OCI-LY1 (cell line): ENCODE data around the gene CLASP2.

Source experiments
- H2AFZ ChIP-seq: fragments of 200-600 bp; sonication (generic), shearing (Covaris generic); 2 replicates; pipeline ENCODE4 v1.6.0; 2014; ENCODE audit warnings: antibody characterized with exemption, mild to moderate bottlenecking, low read length
- H3F3A ChIP-seq: fragments of 200-600 bp; sonication (generic), shearing (Covaris generic); 2 replicates; pipeline ENCODE4 v1.6.0; 2014; ENCODE audit warnings: mild to moderate bottlenecking, antibody characterized with exemption, low read length, moderate library complexity; ENCODE audit not compliant: insufficient read depth
- H3K27ac ChIP-seq: fragments of 200-600 bp; sonication (generic); 2 replicates; pipeline ENCODE4 v1.5.1; 2014; ENCODE audit warnings: low read length, mixed run types, mild to moderate bottlenecking, low read depth; ENCODE audit not compliant: poor library complexity, severe bottlenecking
- H3K27me3 ChIP-seq: fragments of 200-600 bp; sonication (generic); 2 replicates; pipeline ENCODE4 v1.6.0; 2014; ENCODE audit warnings: antibody characterized with exemption, mild to moderate bottlenecking, low read length, moderate library complexity; ENCODE audit not compliant: insufficient read depth
- H3K36me3 ChIP-seq: fragments of 200-600 bp; sonication (generic); 2 replicates; pipeline ENCODE4 v1.6.1; 2014; ENCODE audit warnings: mild to moderate bottlenecking, antibody characterized with exemption, low read length, moderate library complexity, mixed read lengths; ENCODE audit not compliant: insufficient read depth
- H3K4me1 ChIP-seq: fragments of 200-600 bp; sonication (generic); 2 replicates; pipeline ENCODE4 v1.5.1; 2014; ENCODE audit warnings: mild to moderate bottlenecking, low read length, moderate library complexity; ENCODE audit not compliant: insufficient read depth, severe bottlenecking
- H3K4me2 ChIP-seq: fragments of 200-600 bp; sonication (generic), shearing (Covaris generic); 2 replicates; pipeline ENCODE4 v1.6.1; 2014; ENCODE audit warnings: low read length
- H3K4me3 ChIP-seq: fragments of 200-600 bp; sonication (generic); 2 replicates; pipeline ENCODE4 v1.5.1; 2014; ENCODE audit warnings: low read length, low read depth, mild to moderate bottlenecking, mixed read lengths; ENCODE audit not compliant: poor library complexity, severe bottlenecking
- H3K79me2 ChIP-seq: fragments of 200-600 bp; shearing (Covaris generic); 2 replicates; pipeline ENCODE4 v1.6.1; 2016; ENCODE audit warnings: mixed run types, low read length, mixed read lengths; ENCODE audit not compliant: insufficient read depth
- H3K9ac ChIP-seq: fragments of 200-600 bp; sonication (generic), shearing (Covaris generic); 2 replicates; pipeline ENCODE4 v1.6.1; 2014; ENCODE audit warnings: mild to moderate bottlenecking, low read length, mixed read lengths
- H3K9me2 ChIP-seq: fragments of 200-600 bp; sonication (generic), shearing (Covaris generic); 2 replicates; pipeline ENCODE4 v1.6.1; 2014; ENCODE audit warnings: low read depth, mild to moderate bottlenecking, low read length, mixed read lengths
- H3K9me3 ChIP-seq: fragments of 200-600 bp; shearing (Covaris generic); 2 replicates; pipeline ENCODE4 v1.6.1; 2014; ENCODE audit warnings: low read length, mixed read lengths
- H4K20me1 ChIP-seq: fragments of 200-600 bp; sonication (generic), shearing (Covaris generic); 2 replicates; pipeline ENCODE4 v1.6.0; 2016; ENCODE audit warnings: mild to moderate bottlenecking, low read length; ENCODE audit not compliant: insufficient read depth
- EZH2 ChIP-seq: fragments of 200-600 bp; sonication (generic), shearing (Covaris generic); IDR thresholded peaks from 2 replicates; pipeline ENCODE4 v1.8.0; 2017; ENCODE audit warnings: borderline replicate concordance, mixed run types, mild to moderate bottlenecking, antibody characterized with exemption, low read length, moderate library complexity, mixed read lengths
- TF ChIP-seq, protein P1 (sequence below): fragments of 200-600 bp; sonication (generic), shearing (Covaris generic); IDR thresholded peaks from 2 replicates; pipeline ENCODE4 v1.5.1; 2017; ENCODE audit warnings: mild to moderate bottlenecking, antibody characterized with exemption, low read length, moderate library complexity, mixed read lengths

The CLASP2 gene

DNA sequence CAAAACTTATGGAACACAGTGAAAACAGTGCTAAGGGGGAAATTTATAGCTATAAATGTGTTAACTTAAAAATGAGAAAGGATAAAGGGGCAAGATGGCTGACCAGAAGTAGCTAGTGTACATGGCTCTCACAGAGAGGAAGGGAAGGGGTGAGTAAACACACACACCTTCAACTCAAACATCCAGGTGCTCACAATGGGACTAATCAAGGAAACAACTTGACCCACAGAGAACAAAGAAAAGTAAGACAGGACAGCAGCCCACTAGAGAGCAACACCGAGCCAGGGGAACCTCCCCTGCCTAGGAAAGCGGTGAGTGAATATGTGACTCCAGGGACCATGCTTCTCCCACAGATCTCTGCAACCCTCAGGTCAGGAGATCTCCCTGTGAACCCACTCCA lies 192.8 kb downstream of the CLASP2 start:
- H3K79me2 ChIP-seq: no peaks in the 10 kb centered on the region
- peaks cover 16% of the 10 kb centered on the region for H3K9me3 ChIP-seq
- no peaks in the 10 kb centered on the region for H4K20me1 ChIP-seq
- no peaks in the 10 kb centered on the region for H3F3A ChIP-seq
- H3K4me3 ChIP-seq: no peak overlapping the region
- H3K9ac ChIP-seq: no peak overlapping the region
- no peak overlapping the region for H2AFZ ChIP-seq
- peaks cover 40% of the 10 kb centered on the region for H3K36me3 ChIP-seq
- H3K27me3 ChIP-seq: no peaks in the 10 kb centered on the region
- H3K4me1 ChIP-seq: no peaks in the 10 kb centered on the region
- H3K27ac ChIP-seq: no peak overlapping the region
- no peaks in the 10 kb centered on the region for H3K9me2 ChIP-seq
- no peak overlapping the region for H3K4me2 ChIP-seq
- TF ChIP-seq EZH2: no peak
- TF ChIP-seq, protein P1, sequence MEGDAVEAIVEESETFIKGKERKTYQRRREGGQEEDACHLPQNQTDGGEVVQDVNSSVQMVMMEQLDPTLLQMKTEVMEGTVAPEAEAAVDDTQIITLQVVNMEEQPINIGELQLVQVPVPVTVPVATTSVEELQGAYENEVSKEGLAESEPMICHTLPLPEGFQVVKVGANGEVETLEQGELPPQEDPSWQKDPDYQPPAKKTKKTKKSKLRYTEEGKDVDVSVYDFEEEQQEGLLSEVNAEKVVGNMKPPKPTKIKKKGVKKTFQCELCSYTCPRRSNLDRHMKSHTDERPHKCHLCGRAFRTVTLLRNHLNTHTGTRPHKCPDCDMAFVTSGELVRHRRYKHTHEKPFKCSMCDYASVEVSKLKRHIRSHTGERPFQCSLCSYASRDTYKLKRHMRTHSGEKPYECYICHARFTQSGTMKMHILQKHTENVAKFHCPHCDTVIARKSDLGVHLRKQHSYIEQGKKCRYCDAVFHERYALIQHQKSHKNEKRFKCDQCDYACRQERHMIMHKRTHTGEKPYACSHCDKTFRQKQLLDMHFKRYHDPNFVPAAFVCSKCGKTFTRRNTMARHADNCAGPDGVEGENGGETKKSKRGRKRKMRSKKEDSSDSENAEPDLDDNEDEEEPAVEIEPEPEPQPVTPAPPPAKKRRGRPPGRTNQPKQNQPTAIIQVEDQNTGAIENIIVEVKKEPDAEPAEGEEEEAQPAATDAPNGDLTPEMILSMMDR: no peak

DNA sequence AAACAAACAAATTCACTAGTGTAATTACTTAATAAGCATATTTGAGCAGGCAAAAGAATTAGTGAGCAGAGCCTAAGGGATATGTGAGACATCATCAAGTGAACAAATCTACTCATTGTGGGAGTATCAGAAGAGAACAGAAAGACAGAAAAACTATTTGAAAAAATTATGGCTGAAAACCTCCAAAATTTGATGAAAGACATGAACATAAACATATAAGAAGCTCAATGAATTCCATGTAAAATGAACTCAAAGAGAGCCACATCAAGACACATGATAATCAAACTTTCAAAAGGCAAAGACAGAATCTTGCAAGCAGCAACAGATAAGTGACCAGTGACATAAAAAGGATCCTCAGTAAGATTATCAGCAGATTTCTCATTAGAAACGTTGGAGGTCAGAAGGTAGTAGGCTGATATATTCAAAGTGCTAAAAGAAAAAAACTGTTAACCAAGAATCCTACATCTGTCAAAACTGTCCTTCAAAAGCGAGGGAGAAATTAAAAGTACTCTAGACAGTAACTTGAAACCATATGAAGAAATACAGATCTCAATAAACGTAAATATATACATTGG lies 194.9 kb downstream of the CLASP2 start:
- no peak overlapping the region for H3K27ac ChIP-seq
- no peak overlapping the region for H3K9ac ChIP-seq
- H3K36me3 ChIP-seq: peaks cover 37% of the 10 kb centered on the region

GRCh38 chr3:33521736-33522135 lies 196.3 kb downstream of the CLASP2 start:
- H3K9ac ChIP-seq: no peak overlapping the region
- H3K27ac ChIP-seq: no peak overlapping the region
- H3K27me3 ChIP-seq: no peaks in the 10 kb centered on the region
- H3K9me2 ChIP-seq: no peaks in the 10 kb centered on the region
- H3K4me1 ChIP-seq: no peaks in the 10 kb centered on the region
- H3F3A ChIP-seq: no peaks in the 10 kb centered on the region
- no peaks in the 10 kb centered on the region for H3K79me2 ChIP-seq
- H3K4me2 ChIP-seq: no peak overlapping the region
- no peak for TF ChIP-seq EZH2
- TF ChIP-seq, protein P1: no peak
- no peak overlapping the region for H3K4me3 ChIP-seq
- no peak overlapping the region for H2AFZ ChIP-seq
- H3K36me3 ChIP-seq: peaks cover 30% of the 10 kb centered on the region
- peaks cover 6% of the 10 kb centered on the region for H3K9me3 ChIP-seq
- no peaks in the 10 kb centered on the region for H4K20me1 ChIP-seq

More for the DNA sequence above, 194.9 kb downstream of the CLASP2 start:
- Histone ChIP-seq H4K20me1 (no peaks in the 10 kb centered on the region), H3K9me2 (no peaks in the 10 kb centered on the region), H3K9me3 (peaks cover 13% of the 10 kb centered on the region), H3F3A (no peaks in the 10 kb centered on the region), H2AFZ (no peak overlapping the region), H3K4me2 (no peak overlapping the region), H3K4me1 (no peaks in the 10 kb centered on the region), H3K27me3 (no peaks in the 10 kb centered on the region), H3K79me2 (no peaks in the 10 kb centered on the region), H3K4me3 (no peak overlapping the region)
- TF ChIP-seq EZH2: no peak
- TF ChIP-seq, protein P1: no peak
